K562 (cell line): ENCODE data around the gene TNFAIP3. TPM values are rescaled to one million over a fixed set of nuclear protein-coding genes. Genes with fewer than 3 reads are reported as not detected.

Source experiments
- FOXM1 ChIP-seq, 2 experiments: fragments of 450-650 bp in 1 of 2; sonication (generic) in 1 of 2; formaldehyde crosslinking in 1 of 2; IDR thresholded peaks; 2 replicates each; pipeline versions ENCODE4 v1.6.1 to v1.9.0; 2017 to 2022; ENCODE audit warnings: low read depth in 2 of 2, mild to moderate bottlenecking in 2 of 2, missing genetic modification reagents in 1 of 2, moderate library complexity in 1 of 2
- MEIS2 ChIP-seq: fragments of 450-650 bp; IDR thresholded peaks from 2 replicates; pipeline ENCODE4 v1.6.1; 2014; ENCODE audit warnings: mild to moderate bottlenecking; ENCODE audit not compliant: partially characterized antibody
- MGA ChIP-seq: fragments of 450-650 bp; IDR thresholded peaks from 2 replicates; pipeline ENCODE4 v1.6.1; 2016; ENCODE audit warnings: mild to moderate bottlenecking, moderate library complexity
- SRSF1 ChIP-seq: fragments of 200-400 bp; formaldehyde crosslinking; IDR thresholded peaks from 2 replicates; pipeline ENCODE4 v1.6.1; 2017; ENCODE audit warnings: mild to moderate bottlenecking, low read depth, low read length, moderate library complexity
- TCF7L2 ChIP-seq: fragments of 150-350 bp; IDR thresholded peaks from 2 replicates; pipeline ENCODE4 v1.6.1; 2016; ENCODE audit warnings: low read depth, mild to moderate bottlenecking, low read length, moderate library complexity
- TEAD1 ChIP-seq, 2 experiments: fragments of 450-650 bp in 1 of 2; sonication (generic) in 1 of 2; formaldehyde crosslinking; IDR thresholded peaks; 2 replicates each; pipeline versions ENCODE4 v1.4.0 to v1.8.0; 2020 to 2022; ENCODE audit warnings: mild to moderate bottlenecking in 2 of 2, missing genetic modification reagents in 1 of 2
- TRIM24 ChIP-seq, 2 experiments: fragments of 450-650 bp; IDR thresholded peaks; 2 replicates each; pipeline ENCODE4 v1.6.1; 2016
- XRCC3 ChIP-seq: fragments of 450-650 bp; IDR thresholded peaks from 2 replicates; pipeline ENCODE4 v1.6.1; 2017; ENCODE audit warnings: mild to moderate bottlenecking, moderate library complexity
- ZBTB11 ChIP-seq, 3 experiments: fragments of 200-800 bp in 1 of 3; fragments of 250-450 bp in 1 of 3; fragments of 450-650 bp in 1 of 3; sonication (Bioruptor Pico) in 1 of 3; sonication (Bioruptor generic) in 1 of 3; formaldehyde crosslinking in 1 of 3; IDR thresholded peaks; 2 replicates each; pipeline versions ENCODE4 v1.6.1 to v1.8.0; 2016 to 2022; ENCODE audit warnings: mild to moderate bottlenecking in 2 of 3, missing genetic modification characterization in 2 of 3, missing compliant biosample characterization in 1 of 3, moderate library complexity in 1 of 3
- ZNF175 ChIP-seq: fragments of 200-800 bp; sonication (Bioruptor generic); IDR thresholded peaks from 2 replicates; pipeline ENCODE4 v1.6.1; 2016; ENCODE audit warnings: low read depth, mild to moderate bottlenecking, missing genetic modification characterization, missing compliant biosample characterization
- ZNF239 ChIP-seq: fragments of 250-450 bp; sonication (Bioruptor Pico); IDR thresholded peaks from 2 replicates; pipeline ENCODE4 v1.4.0; 2020; ENCODE audit warnings: mild to moderate bottlenecking
- polyA plus RNA-seq, 8 experiments: library from polyadenylated mRNA; depleted of rRNA in 4 of 8; stranded (reverse) in 5 of 8; unstranded in 3 of 8; fragments of >200 nt; fragmentation: Nextera tagmentation in 2 of 8; fragmentation: Illumina TruSeq in 1 of 8; extraction: Ambion mirVana in 2 of 8; extraction: Trizol in 1 of 8; gene quantifications; 2 replicates each; pipeline versions ENCODE4 v1.2.1 to v1.2.3, GENCODE V29; 2011 to 2014; ENCODE audit warnings: inconsistent platforms in 1 of 8, missing spikeins in 1 of 8
- total RNA-seq, 7 experiments: library from RNA; depleted of rRNA in 6 of 7; stranded (reverse); fragments of >200 nt in 6 of 7; fragmentation: Illumina TruSeq in 2 of 7; extraction: Trizol in 2 of 7; gene quantifications; 2 replicates each; pipeline versions ENCODE4 v1.2.1 to v1.2.3, GENCODE V29; 2011 to 2021; ENCODE audit warnings: low replicate concordance in 1 of 7

The TNFAIP3 gene
- total and polyA plus RNA-seq, 9 of the 15 experiments (the other 6 are each of a cell fraction or from before 2014, with no cell fraction given) = 0.79 to 17.0 (median 6.4) TPM

- peak; percentile 45; the same call in 1 of the 2 replicates for TF ChIP-seq MGA
- TF ChIP-seq ZNF175 (CRISPR knock-in tag) = peak; percentile 24; the same call in 1 of the 2 replicates
- peak; percentile 79 for TF ChIP-seq MEIS2
- TF ChIP-seq TRIM24 (IDR thresholded peaks at IDR 0.05) = peak; percentile 86 to 89
- TF ChIP-seq TEAD1 (CRISPR knock-in tag; IDR thresholded peaks at IDR 0.05) = 0 out of 4 replicates have a peak, but pooled peaks have one; percentile 29 to 56
- no peak for TF ChIP-seq XRCC3
- no peak for TF ChIP-seq ZNF239 (CRISPR knock-in tag)
- TF ChIP-seq FOXM1 (IDR thresholded peaks at IDR 0.05; ENCODE audit: low read depth) = peak; percentile 74; the same call in 1 of the 2 replicates
- no peak for TF ChIP-seq FOXM1 (CRISPR knock-in tag; IDR thresholded peaks at IDR 0.05; ENCODE audit: low read depth)
- TF ChIP-seq TCF7L2 = no peak
- peak in 1 of 3 experiments; percentile 46; a peak in 1 of 6 replicates for TF ChIP-seq ZBTB11 (CRISPR knock-in tag; IDR thresholded peaks at IDR 0.05)
- no peak for TF ChIP-seq SRSF1
Observed at GRCh38 chr6:137850816-137851602, 16.1 kb upstream of the TNFAIP3 start (continued).
